NOMO-1 treated with dmso at 0.1 percent for 144 hours (cell line): ENCODE results near the gene ABI3BP.

Source experiments
- DNase-seq: peaks from one replicate; lab custom pipeline; 2025; ENCODE audit not compliant: unreplicated experiment; lab: John Stamatoyannopoulos, UW

ABI3BP gene

DNA sequence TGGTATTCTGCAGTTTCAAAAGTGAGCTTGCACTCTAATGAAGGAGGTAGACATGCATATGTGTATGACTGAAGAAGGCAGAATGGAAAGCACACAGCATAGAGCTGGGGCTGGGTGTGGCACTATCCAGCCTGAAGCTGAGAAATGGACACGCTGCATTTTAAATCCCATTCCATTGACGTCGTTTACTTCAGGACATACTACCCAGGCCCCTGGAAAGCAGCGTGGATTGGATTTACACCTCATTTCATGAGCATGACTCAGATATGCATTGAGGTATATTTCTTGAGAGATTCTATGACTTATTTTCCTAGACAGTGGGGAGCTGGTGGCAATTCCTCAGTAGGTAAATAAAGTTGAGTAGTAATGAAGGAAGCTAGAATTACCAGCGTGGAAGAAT, 101.4 kb downstream of the ABI3BP start:
- no peak for DNase-seq

- no peak for DNase-seq
Observed at GRCh38 chr3:100891033-100891432, 102.2 kb downstream of the ABI3BP start.

- DNase-seq = no peak
Observed at GRCh38 chr3:100888881-100889280, 104.3 kb downstream of the ABI3BP start.

DNA sequence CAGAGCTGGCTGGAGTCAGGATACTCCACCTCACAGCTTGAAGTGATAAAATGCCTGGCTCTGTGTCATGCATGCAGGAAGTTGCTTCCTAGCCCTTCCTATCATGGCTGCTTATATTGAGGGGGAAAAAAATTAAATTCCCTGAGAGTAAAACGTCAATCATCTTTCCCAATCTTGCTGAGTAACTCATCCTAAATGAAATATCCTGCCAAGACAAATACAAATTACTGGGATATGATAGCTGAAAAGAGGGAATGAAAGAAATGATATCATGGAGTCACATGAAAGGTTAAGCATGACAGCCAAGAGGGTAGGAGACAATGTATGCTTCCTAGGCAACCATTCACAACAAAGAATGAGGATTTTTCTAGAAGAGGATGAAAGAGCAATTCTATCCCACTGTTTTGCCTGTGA, 110.6 kb downstream of the ABI3BP start:
- DNase-seq = no peak

DNA sequence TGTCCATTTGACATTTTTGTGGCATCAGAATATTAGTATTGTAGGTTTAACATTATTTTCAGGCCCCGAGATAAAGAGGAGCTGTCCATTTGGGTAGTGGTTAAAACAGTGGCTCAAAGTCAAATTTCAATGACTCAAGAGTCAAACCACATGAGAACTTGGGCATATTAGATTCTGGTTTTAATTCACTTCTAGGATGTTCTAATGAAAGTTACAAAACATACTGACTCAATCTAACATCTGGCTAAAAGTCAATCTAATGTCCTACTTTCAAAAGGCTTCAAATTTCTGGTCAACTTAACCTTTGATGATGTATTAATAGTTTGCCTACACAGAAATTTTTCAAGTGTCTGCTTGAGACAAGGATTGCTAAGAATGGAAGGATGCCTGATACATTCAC, 112.4 kb downstream of the ABI3BP start:
- DNase-seq = no peak

- DNase-seq = no peak
Observed at GRCh38 chr3:100880072-100880471, 113.1 kb downstream of the ABI3BP start.

DNA sequence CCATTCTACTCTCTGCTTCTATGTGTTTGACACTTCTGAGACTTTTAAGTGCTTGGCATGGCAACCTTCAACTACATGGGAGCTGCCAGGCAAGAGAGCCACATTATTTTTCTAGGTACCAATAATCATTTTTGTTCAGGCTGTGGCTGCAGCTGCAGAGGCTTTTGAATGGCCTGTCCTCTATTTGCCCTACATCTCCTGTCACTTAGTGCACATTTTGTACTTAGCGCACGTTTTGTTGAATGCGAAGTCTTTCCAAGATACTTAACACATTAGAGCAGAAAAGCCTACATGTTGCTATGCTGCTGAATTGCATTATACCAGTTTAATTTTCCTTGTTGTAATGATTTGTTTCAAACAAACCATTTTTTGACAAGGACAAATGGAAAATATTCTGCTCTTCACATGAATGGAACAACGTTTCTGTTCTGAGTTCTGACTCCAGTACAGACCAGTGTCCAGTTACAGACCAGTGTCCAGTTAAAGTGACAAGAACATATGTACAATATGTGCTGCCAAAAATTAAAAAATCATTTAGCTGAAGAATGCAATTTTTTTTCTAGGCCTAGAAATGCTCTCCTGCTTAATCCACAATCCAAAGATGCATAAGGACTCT, 113.9 kb downstream of the ABI3BP start:
- no peak for DNase-seq

- no peak for DNase-seq
Observed at GRCh38 chr3:100877286-100877685, 115.9 kb downstream of the ABI3BP start.

DNA sequence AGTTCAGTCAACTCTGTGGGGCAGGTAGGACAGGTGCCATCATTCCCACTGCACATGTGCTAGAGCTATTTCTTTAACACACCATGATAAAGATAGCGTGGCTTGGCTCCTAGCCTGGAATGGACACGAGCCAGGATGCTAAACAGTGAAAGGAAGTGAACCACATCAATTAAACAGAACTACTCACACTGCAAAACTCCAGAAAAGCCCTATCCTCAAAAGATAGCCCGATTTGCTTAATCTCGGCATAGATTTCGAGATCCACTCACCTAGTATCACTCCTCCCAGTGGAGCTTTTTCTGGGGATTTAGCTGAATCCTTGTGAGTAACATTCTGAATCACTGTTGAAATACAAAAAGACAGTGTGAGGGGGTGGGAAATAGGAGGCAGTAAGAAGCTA, 118.0 kb downstream of the ABI3BP start:
- DNase-seq = no peak

DNA sequence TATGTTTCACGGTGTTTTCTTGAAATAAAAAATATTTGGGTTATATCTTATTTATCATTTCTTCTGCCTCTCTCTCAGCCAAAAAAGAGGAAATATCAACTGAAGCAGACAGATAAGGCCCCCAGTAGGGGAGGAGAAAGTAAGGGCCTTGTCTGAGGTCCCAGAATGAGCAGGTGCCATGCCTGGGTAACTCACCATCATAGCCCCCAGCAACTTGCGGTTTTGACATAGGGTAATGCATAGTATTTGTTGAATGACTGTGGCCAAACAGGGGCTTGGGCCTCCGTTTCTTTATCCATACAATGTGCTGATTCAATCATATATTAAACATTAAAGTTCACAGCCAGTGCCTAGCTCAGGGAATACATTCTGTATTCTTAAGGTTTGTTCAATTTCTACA, 119.6 kb downstream of the ABI3BP start:
- no peak for DNase-seq

GRCh38 chr3:100871306-100871705, 121.9 kb downstream of the ABI3BP start:
- DNase-seq = no peak

GRCh38 chr3:100869787-100870186, 123.4 kb downstream of the ABI3BP start:
- DNase-seq = no peak

- DNase-seq = no peak
Observed at GRCh38 chr3:100868894-100869293, 124.3 kb downstream of the ABI3BP start.

DNA sequence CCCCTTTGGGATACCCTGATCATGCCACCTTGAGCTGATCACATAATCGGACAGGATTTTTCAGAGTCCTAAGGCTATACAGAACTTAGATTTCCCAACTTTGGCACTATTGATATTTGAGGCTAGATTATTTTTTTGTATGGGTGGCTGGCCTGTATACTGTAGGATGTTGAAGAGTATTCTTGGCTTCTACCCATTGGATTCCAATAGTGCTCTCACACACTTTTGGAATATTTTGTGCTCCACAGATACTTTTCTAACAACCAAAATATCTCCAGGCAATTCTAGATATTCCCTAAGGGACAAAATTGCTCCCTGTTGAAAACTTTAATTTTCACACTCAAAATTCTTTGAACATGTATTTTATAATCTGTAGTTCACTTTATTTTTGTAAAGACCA, 125.1 kb downstream of the ABI3BP start:
- no peak for DNase-seq

- no peak for DNase-seq
Observed at GRCh38 chr3:100865442-100865841, 127.8 kb downstream of the ABI3BP start.

DNA sequence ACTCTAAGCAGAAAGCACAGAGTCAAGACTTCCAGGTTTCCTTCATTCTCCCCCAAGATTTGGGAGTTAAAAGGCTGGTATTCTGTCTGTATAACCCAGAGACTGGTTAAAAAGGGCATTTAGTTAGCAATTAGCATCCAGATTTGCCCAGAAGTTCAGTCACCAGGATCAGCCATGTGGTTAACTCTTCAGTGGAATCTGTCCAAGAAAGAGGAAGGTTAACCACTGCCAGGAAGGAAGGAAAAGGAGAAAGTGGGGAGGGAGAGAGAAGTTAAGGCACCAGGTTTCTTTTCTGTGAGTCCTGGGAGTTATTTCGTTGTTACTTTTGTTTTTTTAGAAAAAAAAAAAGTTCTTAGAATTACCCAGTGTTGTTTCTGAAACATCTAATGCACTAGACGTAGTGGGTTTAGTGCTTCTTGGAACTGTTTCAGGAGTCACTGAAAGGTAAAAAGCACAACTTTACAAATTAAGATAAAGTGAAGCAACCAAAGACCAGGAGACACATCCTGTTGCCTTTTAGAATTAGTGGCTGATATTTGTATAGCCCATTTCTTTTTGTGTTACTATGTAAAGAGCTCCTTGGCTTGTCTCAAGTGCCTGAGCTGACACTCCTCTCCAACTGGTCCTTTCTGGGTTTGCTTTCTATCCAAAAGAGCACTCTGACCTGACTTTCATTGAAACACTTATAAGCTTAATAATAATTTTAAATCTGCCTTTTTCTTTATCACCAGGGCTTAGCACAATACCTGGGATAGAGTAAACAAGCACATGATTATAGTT, 128.6 kb downstream of the ABI3BP start:
- no peak for DNase-seq

GRCh38 chr3:100857863-100858262, 135.4 kb downstream of the ABI3BP start:
- no peak for DNase-seq

- no peak for DNase-seq
Observed at GRCh38 chr3:100856821-100857220, 136.4 kb downstream of the ABI3BP start.

GRCh38 chr3:100852840-100853239, 140.4 kb downstream of the ABI3BP start:
- no peak for DNase-seq

GRCh38 chr3:100850701-100851100, 142.5 kb downstream of the ABI3BP start:
- DNase-seq = no peak

GRCh38 chr3:100850156-100850555, 143.1 kb downstream of the ABI3BP start:
- DNase-seq = no peak

- DNase-seq = no peak
Observed at GRCh38 chr3:100844063-100844936, 148.9 kb downstream of the ABI3BP start.
